Posterior vena cava (tissue), 2 donors: Measurements from ENCODE around the gene PIN4. TPM values are rescaled to one million over a fixed set of nuclear protein-coding genes. Genes with fewer than 3 reads are reported as not detected.
"Not testable (repeated sequence)": the region's sequence is repeated elsewhere in the genome, so short reads cannot be mapped to it uniquely, and the experiment has no call there.

Experiments
- DNase-seq: peaks from one replicate; pipeline ENCODE4 v3.0.0-alpha.2; 2020; ENCODE audit warnings: low spot score
- intact Hi-C, 2 donors: fragments of 100-400 bp; cut with DNase I; formaldehyde crosslinking; loops; one replicate each; pipeline versions ENCODE4 v1.14.1 to v1.14.2; 2022 to 2023
- total RNA-seq, 2 donors: library from RNA; stranded (reverse); fragmentation: NEBNext Ultra II Directional; extraction: Animal tissue kit (Norgen Biotek cat#: 25700); gene quantifications; one replicate each; pipeline ENCODE4 v1.2.1, GENCODE V29; 2021
- donor health status: DM: yes; HTN: yes; CAD: no.
- donor health status: DM: yes; HTN: yes; CAD: no.

PIN4 gene
- total RNA-seq, 2 donors from 2014 or later: 7.1 to 8.8 TPM

DNA sequence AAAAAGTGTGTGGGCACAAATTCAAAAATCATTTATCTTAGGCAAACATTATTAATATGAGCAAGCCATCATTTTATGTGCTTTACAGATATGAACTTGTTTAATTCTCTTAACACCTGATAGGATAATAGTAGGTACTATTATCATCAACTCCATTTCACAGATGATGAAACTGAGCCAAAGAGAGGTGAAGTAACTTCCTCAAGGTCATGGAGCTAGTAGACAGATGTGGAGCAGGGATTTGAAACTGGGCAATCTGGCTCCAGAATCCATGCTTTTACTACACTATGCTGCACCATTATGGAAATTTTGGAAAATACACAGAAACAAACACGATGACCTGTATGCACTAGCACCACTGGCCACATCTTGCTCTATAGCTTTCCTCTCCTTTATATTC is 1.0 kb upstream of the PIN4 start:
- intact Hi-C loops: no loop called here
- DNase-seq: no peak

DNA sequence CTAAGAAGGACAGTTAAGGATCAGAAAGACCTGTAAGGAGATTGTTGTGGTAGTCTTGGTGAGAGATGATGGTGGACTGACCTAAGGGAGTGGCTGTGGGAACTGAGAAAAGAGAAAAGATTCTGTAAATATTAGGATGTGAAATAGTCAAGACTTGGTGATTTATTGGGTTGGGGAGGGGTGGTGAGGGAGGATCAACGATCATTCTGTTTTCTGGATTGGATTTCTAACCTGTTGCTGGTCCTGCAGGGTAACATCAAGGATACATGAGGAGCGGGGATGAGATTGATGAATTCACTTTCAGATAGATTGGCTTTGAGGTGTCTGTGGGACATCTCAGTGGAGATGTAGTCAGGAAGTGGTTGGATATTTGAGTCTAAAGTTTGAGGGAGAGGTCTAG is 1.4 kb downstream of the PIN4 start:
- intact Hi-C loops: no loop called here
- DNase-seq: no peak

DNA sequence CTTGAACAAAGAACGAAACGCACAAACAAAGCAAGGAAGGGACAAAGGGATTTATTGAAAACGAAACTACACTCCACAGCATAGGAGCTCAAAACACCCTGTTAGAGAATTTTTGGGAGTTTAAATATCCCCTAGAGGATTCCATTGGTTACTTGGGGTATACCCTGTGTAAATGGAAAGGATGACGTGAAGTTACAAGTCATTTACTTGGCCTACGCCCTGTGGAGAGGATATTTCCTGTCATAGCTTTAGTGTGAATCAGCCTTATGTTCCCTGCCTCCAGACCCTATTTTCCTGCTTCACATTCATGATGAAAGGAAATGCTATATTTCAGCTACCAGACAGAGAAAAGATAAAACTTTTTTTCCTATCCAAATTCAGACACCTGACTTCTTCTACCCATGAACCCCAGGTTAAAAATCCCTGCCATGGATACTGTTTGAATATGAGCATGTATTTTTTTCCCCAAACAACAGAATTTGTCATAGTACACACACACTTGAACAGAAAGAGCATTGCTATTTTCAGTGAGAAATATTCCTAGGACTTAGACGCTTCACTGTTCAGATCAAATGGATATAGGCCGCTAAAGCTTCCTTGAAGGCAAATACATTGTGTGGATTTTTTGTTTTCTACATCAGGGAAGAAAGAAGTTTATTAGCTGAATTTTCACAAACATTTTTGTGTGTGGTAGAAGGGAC is 20.4 kb downstream of the PIN4 start:
- intact Hi-C loops: no loop called here
- DNase-seq: no peak

DNA sequence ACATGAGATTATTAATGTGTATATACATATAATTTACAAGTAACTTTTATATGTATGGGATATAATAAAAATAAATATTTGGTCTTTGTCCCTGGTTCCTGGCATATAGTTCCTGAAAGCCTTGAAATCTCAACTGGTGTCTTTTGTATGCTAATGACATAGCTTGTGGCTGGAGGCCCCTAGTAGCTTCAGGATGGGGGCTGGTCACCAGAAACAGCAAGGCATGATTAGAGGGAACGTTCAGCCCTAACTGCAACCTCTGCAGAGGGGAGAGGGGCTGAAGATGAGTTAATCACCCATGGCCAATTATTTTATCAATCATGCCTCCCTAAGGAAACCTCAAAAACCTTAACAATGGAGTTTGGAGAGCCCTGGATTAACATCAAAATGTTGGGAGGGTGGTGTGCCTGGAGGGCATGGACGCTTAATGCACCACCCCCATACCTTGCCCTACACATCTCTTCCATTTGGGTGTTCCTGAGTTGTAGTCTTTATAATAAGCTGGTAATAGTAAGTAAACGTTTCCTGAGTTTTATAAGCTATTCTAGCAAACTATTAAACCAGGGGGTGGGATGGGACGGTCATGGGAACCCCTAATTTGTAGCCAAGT is 21.3 kb downstream of the PIN4 start:
- no peak for DNase-seq
- intact Hi-C loops: no loop called here

DNA sequence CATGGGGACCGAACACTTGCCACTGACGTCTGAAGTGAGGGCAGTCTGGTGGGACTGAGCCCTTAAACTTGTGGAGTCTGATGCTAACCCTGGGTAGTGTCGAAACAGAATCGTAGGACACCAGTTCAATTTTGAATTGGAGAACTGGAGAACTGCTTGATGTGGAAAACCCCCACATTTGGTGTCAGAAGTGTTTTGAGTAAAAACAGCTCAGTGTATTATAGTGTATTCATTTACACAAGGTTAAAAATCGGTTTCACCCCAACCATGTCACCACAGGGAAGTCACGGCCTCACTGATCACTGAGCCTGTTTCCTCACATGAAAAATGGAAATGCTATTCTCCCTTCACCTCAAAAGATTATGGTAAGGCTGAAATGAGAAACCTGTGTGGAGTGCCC is 21.9 kb downstream of the PIN4 start:
- intact Hi-C loops: no loop called here
- DNase-seq: no peak

DNA sequence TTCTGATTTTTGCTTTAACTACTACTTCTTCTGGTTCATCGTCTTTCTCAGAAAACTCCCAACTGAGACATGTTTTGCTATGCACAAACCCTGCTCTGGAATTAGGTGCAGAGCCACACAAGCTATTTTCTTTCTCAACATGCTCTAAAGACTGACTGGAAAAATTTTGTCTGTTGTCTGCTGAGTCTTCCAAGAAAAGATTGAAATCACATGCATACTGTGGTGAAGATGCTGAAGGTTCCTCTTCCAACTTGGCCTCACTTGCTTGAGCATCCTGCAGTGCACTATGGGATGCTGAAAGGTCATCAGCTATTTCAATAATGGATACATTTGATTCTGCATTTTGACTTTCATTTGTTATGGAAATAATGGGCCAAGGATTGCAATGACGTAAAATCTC is 24.1 kb downstream of the PIN4 start:
- intact Hi-C loops: no loop called here

DNA sequence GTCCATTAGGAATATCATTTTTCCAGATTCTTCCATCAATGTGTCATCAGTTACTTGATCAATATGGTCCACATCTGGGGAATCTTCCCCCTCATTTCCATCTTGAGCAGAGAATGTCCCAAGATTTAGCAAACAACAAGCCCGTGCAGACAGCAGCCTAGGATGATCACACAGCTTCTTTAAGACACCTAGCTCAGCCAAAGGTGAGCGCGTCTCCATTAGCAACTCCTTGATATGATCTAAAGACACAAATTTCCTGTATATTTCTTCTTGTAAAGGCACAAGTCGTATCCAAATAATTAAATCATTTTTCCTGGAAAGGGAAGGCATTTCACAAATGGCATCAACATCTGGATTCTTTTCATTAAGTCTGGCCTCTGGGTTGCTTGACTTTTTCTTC is 25.8 kb downstream of the PIN4 start:
- DNase-seq: no peak
- intact Hi-C loops: no loop called here

More for the DNA sequence above, 24.1 kb downstream of the PIN4 start:
- DNase-seq: no peak

DNA sequence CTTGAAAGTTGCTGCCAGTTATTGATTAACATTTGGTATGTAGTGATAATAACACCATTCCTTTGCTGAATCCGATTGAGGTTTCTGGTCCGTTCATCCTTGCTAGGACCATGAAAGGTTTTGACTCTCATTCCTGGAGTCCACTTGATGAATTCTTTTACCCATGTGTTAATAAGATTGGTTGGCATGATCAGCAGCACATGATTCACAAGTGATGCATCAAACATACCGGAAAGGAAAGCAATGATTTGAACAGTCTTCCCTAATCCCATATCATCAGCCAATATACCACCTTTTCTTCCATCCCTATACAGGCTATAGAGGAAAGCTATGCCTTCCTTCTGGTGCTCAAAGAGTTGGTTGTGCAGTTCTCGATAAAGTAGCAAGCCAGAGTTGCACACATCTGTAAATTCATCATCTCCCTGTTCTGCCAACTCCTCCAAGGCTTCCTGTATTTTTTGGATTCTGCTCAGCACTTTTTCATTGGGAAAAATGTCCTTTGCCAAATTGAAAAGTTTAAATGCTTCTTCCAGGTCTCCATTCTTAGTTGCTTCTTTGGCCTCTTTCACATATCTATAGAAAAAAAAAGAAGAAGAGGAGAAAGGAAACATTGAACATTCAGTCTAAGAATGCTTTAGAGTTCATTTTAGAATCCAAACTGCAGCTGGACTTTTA is 26.7 kb downstream of the PIN4 start:
- no peak for DNase-seq
- intact Hi-C loops: no loop called here

DNA sequence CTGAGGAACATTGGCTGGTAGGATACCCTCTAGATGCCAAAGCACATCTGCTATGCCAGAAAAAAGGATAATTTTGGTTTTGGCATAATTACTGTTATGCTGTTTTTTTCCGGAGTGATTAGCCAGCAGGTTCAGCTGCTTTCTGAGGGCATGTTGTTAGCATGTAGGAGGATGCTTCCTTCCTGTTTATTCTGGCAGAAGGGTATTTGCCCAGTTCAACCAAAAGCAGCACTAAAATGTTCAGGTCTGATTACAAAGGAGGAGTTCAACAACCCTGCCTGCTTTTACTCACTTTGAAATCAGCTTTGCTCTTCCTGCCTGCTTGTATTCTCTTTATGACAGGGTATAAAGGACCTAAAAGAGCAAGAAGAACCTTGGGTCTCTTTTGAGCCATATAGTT is 35.4 kb downstream of the PIN4 start:
- intact Hi-C loops: no loop called here

DNA sequence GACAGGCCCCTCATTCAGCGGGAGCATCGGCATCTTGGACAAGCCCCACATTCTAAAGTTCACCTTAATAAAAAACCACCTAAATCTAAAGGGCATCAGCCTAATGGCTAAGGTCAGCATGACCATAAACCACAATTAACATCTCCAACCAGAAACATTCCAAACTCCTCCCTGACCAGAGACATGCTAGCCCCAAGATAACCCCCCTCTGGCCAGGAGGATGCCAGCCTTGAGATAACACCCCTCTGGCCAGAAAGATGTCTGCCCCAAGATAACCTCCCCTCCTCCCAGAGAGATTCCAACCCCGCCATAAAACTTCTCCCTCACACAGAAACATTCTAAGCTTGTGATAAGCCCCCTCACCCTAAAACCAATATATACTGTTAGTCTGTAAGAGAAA is 38.8 kb downstream of the PIN4 start:
- intact Hi-C loops, DNase-seq: not testable (repeated sequence)

More for the DNA sequence above, 35.4 kb downstream of the PIN4 start:
- no peak for DNase-seq

DNA sequence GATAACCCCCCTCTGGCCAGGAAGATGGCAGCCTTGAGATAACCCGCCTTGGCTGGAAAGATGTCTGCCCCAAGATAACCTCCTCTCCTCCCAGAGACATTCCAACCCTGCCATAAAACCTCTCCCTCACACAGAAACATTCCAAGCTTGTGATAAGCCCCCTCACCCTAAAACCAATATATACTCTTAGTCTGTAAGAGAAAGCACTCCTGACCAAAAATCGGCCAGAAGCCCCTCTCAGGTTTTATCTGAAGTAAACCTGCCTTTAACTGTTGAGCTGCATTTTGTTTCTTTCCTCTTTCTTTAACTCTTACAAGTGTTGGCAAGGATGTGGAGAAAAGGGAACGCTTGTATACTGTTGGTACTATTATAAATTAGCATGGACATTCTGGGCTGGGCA is 48.7 kb downstream of the PIN4 start:
- intact Hi-C loops: no loop called here
- DNase-seq: no peak

DNA sequence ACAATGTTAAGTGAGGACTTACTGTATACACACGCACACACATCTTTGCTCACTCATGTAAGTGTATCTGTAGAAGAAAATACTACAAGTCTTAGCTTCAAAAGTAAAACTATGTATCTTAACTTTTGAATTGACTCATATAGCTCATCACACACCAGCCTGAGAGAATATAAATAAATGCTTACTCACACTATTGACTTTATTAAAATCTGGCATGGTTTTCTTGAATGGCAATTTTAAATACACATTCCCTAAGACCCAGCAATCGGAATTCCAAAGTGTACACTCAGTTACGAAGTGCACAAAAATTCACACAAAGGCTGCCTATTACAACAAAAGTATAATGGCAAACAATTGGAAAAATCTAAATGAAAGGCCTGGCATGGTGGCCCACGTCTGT is 55.3 kb downstream of the PIN4 start:
- no peak for DNase-seq
- intact Hi-C loops: no loop called here

DNA sequence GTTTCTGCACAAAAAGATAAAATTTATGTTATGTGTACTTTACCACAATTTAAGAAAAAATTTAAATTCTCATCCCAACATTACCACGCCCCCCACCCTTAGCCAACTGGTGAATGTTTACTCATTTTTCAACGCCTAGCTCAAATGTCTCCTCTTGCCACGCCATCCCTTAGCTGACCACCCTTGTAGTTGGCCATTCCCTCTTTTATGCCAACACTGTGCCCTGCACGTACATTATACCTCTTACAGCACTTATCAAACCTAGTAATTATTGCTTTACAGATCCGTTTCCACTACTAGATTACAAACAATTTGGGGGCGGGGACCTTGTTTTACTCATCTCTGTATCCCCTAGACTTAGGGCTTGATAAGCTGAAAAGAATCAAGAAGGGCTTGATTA is 56.6 kb downstream of the PIN4 start:
- intact Hi-C loops: no loop called here
- DNase-seq: no peak

DNA sequence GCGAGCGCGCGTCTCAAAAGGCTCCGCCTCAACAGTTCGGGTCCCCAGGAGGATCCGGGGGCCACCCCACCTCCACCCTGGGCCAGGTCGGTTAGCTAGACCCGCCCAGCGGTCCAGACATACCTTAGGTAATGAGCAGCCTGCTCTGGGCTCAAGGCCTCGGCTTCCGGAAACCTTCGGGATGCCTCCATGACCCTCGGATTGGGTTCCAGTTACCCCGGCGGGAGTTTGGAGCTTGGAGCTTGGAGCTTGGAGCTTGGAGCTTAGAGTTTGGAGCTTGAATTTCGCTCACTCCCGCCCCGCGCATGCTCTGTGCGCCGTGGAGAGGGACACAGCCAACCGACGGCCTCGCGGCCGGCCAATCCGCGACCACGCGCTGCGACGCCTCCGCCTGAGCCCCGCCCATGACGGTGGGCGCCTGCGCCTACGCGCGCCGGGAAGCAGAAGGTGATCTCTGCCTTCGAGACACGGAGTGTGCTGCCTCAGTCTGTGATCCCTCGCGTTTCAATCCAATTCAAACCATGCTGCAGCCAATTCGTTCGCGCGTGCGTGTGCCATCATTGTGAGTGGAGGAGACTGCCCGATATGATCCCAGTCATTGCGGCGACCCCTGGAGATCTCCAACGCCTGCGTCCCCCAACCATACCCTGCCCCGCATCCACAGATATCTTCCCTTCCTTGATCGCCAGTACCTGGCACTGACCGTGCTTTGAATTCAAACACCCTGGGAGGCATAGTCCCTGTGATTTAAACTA is 57.3 kb downstream of the PIN4 start, which contains the start of gene ERCC6L:
ERCC6L (minus strand) TSS at position 307 of the 755 bp plus-strand sequence; CDS start at position 191, 116 bp downstream.
- intact Hi-C loops: no loop called here
- DNase-seq: peak; percentile 96

DNA sequence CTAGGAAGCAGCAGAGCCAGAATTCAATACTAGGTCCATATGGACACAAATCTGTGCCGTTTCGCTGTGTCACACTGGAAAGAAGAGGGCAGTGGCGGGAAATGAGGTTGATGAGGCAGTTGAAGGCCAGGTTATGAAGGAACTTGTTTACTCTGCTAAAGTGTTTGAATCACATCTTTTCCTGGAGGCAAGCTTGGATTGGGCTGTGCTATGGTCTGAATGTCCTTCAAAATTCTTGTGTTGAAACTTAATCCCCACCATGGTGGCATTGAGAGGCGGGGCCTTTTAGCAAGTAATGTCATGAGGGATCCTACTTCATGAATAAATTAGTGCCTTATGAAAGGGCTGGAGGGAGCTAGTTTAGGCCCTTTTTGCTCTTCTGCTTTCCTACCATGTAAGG is 59.4 kb downstream of the PIN4 start:
- intact Hi-C loops: no loop called here
- no peak for DNase-seq

DNA sequence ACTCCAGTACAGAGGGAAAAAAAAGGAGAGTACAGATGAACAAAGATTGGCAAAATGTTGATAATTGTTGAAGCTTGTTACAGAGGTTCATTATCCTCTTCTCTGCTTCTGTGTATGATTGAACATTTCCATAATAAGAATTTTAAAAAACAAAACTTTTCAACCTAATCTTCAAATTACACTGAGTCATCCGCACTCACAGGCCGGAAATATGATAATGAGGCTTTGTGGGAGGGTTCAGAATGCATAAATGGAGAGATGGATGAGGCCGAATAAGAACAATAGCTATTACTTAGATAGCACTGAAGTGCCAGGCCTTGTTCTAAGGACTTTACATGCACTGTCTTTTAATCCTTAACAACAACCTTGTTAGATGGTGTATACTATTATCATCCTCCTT is 61.9 kb downstream of the PIN4 start:
- intact Hi-C loops: no loop called here
- no peak for DNase-seq

DNA sequence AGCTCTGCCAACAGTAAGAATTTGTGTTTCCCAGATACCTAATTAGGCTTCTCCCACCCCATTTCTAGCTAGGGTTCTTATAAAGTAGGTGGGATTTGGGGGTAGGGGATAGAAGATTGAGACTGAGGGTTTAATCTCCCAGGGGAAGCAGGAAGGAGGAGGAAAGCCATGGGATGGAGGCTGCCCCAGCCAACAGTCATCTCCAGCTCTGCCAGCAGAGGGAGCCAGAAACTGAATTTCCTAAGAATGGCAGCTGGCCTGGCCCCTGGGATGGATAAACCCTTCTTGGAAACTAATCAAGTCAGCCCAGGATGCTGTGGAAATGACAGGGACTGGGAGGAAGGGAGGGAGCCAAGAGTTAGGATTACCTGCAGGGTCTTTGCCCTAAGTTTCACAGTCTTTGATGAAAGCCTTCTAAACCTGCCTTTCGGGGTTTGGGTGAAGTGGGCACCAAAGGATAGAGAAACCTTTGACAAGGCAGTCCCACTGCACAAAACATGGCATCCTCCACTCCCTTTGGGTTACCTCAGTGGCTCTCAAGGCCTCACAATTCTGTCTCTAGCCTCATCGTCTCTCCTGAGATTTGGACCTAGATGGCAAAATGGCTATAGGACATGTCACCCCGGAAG is 64.0 kb downstream of the PIN4 start:
- no peak for DNase-seq
- intact Hi-C loops: no loop called here

DNA sequence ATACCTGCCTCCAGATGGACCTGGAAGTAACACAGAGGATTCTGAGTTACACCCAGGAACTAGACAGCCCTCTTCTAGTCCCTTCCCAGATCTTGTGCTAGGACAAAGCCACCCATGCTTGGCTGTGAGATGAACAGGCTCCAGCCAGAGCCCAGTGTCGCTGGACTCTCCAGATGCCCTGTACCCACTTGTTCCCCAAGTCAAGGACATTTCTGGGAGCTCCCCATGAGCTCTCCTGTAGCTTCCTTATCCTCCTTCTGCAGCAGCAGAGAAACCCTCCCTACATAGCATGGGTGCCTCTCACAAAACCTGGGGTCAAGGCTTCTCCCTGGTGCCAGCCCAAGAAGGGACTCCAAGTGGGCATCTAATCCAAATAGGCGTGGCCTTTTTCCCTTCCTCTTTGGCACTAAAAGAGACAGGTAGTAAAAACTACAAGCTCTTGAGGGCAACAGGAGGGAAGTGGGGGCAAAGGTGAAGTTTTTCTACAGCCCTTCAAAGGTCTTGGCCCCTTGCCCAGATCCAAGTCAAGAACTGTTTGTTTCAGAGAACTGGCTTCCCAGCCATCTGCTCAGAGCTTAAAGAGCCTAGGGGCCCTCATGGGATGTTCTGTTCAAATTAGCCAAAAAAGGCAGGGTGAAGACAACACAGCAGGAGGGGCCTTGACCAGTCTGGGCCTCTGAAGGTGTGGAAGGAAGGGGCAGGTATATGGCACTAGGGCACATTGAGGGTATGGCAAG is 65.8 kb downstream of the PIN4 start:
- intact Hi-C loops: no loop called here
- no peak for DNase-seq
